ENCODE results near the gene OVOL2. TPM values are rescaled to one million over a fixed set of nuclear protein-coding genes. Genes with fewer than 3 reads are reported as not detected.

OVOL2 gene
- polyA plus RNA-seq, 1 of the 3 experiments (the other 2 are of a cell fraction): not detected

DNA sequence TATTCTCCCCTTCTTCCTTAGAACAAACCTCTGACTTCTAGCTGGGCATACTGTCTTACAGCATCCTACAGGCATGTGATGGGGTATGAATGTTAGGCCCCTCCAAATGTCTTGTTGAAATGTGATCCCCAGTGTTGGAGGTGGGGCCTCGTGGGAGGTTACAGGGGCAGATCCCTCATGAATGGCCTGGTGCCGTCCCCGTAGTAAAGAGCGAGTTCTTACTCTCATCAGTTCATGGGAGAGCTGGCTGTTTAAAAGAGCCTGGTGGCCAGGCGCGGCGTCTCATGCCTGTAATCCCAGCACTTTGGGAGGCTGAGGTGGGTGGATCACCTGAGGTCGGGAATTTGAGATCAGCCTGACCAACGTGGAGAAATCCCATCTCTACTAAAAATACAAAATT, 15.5 kb downstream of the OVOL2 start:
- TF ChIP-seq, protein P1, sequence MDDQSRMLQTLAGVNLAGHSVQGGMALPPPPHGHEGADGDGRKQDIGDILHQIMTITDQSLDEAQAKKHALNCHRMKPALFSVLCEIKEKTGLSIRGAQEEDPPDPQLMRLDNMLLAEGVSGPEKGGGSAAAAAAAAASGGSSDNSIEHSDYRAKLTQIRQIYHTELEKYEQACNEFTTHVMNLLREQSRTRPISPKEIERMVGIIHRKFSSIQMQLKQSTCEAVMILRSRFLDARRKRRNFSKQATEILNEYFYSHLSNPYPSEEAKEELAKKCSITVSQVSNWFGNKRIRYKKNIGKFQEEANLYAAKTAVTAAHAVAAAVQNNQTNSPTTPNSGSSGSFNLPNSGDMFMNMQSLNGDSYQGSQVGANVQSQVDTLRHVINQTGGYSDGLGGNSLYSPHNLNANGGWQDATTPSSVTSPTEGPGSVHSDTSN (IDR thresholded peaks at IDR 0.05): no peak
- TF ChIP-seq JUND (IDR thresholded peaks at IDR 0.05): no peak
- no peak for TF ChIP-seq NRF1 (IDR thresholded peaks at IDR 0.05; ENCODE audit: low read depth, low read length)
- no peak for TF ChIP-seq TAF1 (IDR thresholded peaks at IDR 0.05; ENCODE audit: borderline replicate concordance, low read depth, low read length)
- TF ChIP-seq MEF2A (IDR thresholded peaks at IDR 0.05; ENCODE audit: borderline replicate concordance, low read depth): no peak
- TF ChIP-seq CHD2 (IDR thresholded peaks at IDR 0.05; ENCODE audit: low read length, partially characterized antibody): no peak
- TF ChIP-seq, protein P2, sequence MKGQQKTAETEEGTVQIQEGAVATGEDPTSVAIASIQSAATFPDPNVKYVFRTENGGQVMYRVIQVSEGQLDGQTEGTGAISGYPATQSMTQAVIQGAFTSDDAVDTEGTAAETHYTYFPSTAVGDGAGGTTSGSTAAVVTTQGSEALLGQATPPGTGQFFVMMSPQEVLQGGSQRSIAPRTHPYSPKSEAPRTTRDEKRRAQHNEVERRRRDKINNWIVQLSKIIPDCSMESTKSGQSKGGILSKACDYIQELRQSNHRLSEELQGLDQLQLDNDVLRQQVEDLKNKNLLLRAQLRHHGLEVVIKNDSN (IDR thresholded peaks at IDR 0.05; ENCODE audit: borderline replicate concordance, low read depth): no peak
- no peak for TF ChIP-seq TCF12 (IDR thresholded peaks at IDR 0.05)
- TF ChIP-seq YY1 (IDR thresholded peaks at IDR 0.05; ENCODE audit: low read depth): no peak
- no peak for TF ChIP-seq SMC3 (IDR thresholded peaks at IDR 0.05; ENCODE audit: low read depth, low read length)
- TF ChIP-seq, protein P3, sequence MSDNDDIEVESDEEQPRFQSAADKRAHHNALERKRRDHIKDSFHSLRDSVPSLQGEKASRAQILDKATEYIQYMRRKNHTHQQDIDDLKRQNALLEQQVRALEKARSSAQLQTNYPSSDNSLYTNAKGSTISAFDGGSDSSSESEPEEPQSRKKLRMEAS (IDR thresholded peaks at IDR 0.05; ENCODE audit: low read depth): no peak
- TF ChIP-seq SIN3A (IDR thresholded peaks at IDR 0.05; ENCODE audit: borderline replicate concordance, low read depth, low read length): no peak
- TF ChIP-seq EZH2phosphoT487 (IDR thresholded peaks at IDR 0.05; ENCODE audit: borderline replicate concordance, low read depth): no peak
- no peak for TF ChIP-seq FOSL2 (IDR thresholded peaks at IDR 0.05; ENCODE audit: borderline replicate concordance, low read depth)
- TF ChIP-seq FOXM1 (IDR thresholded peaks at IDR 0.05; ENCODE audit: low read depth): no peak
- TF ChIP-seq, protein P4, sequence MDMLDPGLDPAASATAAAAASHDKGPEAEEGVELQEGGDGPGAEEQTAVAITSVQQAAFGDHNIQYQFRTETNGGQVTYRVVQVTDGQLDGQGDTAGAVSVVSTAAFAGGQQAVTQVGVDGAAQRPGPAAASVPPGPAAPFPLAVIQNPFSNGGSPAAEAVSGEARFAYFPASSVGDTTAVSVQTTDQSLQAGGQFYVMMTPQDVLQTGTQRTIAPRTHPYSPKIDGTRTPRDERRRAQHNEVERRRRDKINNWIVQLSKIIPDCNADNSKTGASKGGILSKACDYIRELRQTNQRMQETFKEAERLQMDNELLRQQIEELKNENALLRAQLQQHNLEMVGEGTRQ (IDR thresholded peaks at IDR 0.05; ENCODE audit: borderline replicate concordance, low read depth, low read length): no peak
- no peak for TF ChIP-seq EP300 (IDR thresholded peaks at IDR 0.05; ENCODE audit: borderline replicate concordance in 1 of 2, low read depth in 1 of 2, low read length in 1 of 2)
- Histone ChIP-seq H3K36me3 (replicated peaks in 1 of 2; ENCODE audit: control insufficient read depth in 1 of 2, insufficient read depth in 2 of 2, low read length in 1 of 2) (no peaks in the 10 kb centered on the region), H3K9me3 (no peaks in the 10 kb centered on the region), H3K9me2 (no peaks in the 10 kb centered on the region), H3K4me1 (ENCODE audit: control insufficient read depth in 1 of 2, insufficient read depth in 2 of 2, low read depth in 1 of 2, low read length in 1 of 2) (no peaks in the 10 kb centered on the region), H3K4me2 (no peak overlapping the region), H3K4me3 (ENCODE audit: low read depth in 2 of 2, low read length in 1 of 2) (no peak overlapping the region), H3K27ac (ENCODE audit: low read depth in 2 of 2, low read length in 1 of 2) (no peak overlapping the region), H4K20me1 (ENCODE audit: insufficient read depth) (no peaks in the 10 kb centered on the region), H3K27me3 (ENCODE audit: insufficient read depth) (peaks cover 8% of the 10 kb centered on the region; the same call in 1 of the 2 replicates), H3K9ac (no peak overlapping the region), H3K79me2 (ENCODE audit: insufficient read depth) (no peaks in the 10 kb centered on the region), H3F3A (replicated peaks; ENCODE audit: insufficient read depth) (no peaks in the 10 kb centered on the region), H2AFZ (ENCODE audit: low read depth) (no peak overlapping the region)
- 38% methylated on average over 9 of the region's 9 CpGs for WGBS (ENCODE audit: low lambda C conversion rate)
- CTCF ChIA-PET: no interaction called here
- POLR2A ChIA-PET: no interaction called here
- DNase-seq: no peak
